T47D (cell line): ENCODE measurements around the gene MED29.
A peak's percentile ranks its signal among the peaks of the same experiment; 100 is the strongest.

ENCODE experiments used
- DNase-seq, 2 experiments: peaks; one replicate each; pipeline versions ENCODE4 v3.0.0 to v3.0.0-alpha.2; 2011 to 2012; ENCODE audit warnings: low read depth in 1 of 2, low spot score in 1 of 2
- JUND ChIP-seq: IDR thresholded peaks from 2 replicates; pipeline ENCODE4 v1.6.1; 2012; ENCODE audit warnings: low read depth
- in situ Hi-C: cut with HindIII; loops from 2 replicates; pipeline ENCODE4 v1.10.0; 2016; ENCODE audit warnings: low sequenced_read_pairs, low pct_unique_long_range_greater_than_20kb

Gene MED29

GRCh38 chr19:39397360-39398296 is 6.5 kb downstream of the MED29 start:
- TF ChIP-seq JUND, result no peak
- peak; percentile 58 to 78 for DNase-seq
- in situ Hi-C loops, result no loop called here

DNA sequence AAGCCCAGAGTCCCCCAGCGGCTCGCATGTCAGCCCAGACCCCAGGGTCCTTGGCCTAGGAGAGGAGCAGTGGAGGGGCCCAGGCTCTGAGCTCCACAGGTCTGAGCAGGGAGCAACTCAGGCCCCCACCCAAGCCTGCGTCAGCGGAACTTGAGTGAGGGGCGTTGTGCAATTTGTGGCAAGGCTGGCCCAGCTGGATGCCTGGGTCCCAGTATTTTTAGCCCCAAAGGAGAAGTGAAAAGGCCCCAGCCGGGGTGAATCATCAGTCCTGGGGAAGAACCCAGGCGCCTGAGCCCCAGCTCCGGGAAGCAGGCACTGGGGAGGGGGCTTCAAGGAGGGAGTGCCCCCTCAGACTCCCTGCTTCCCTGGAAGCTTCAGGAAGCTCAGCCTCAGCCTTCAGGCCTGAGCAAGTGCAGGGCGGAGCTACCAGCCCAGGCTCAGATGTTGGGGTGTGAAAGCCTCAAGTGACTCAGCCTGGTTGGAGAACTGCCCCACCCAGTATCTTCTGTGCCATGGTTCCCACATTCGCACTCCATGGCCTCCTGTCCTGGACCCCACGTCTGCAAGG is 7.2 kb downstream of the MED29 start:
- TF ChIP-seq JUND, result no peak
- in situ Hi-C loops, result no loop called here
- no peak for DNase-seq

DNA sequence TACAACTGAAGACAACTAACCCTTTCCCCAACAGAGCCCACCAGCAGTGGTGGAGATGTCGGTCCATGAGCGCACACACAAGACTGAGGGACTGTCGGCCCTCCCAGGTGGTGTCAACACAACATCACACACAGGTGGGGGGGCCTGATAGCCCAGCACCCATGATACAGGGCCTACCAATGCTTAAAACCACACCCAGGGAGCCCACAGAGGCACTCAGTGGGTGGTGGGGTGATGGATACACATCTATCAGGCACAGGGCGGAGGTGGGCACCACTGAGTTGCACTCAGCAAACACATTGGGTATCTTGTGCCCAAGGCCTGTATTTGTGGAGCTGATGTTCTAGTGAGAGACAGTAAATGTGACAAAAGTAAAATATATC is 8.5 kb downstream of the MED29 start:
- DNase-seq, result no peak
- no peak for TF ChIP-seq JUND
- in situ Hi-C loops, result no loop called here

DNA sequence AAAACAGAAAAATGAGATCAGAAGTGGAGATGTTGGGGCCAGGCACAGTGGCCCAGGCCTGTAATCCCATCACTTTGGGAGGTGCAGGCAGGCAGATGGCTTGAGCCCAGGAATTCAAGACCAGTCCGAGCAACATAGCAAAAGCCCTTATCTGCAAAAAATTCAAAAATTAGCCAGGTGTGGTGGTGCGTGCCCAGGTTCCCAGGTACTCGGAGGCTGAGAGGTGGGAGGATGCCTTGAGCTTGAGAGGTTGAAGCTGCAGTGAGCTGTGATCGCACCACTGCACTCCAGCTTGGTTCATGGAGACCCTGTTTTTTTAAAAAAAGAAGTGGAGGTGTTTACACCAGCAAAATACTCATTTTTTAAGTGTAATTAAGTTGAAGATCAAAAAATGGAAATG is 8.9 kb downstream of the MED29 start:
- TF ChIP-seq JUND, result no peak
- no peak for DNase-seq
- in situ Hi-C loops, result no loop called here

DNA sequence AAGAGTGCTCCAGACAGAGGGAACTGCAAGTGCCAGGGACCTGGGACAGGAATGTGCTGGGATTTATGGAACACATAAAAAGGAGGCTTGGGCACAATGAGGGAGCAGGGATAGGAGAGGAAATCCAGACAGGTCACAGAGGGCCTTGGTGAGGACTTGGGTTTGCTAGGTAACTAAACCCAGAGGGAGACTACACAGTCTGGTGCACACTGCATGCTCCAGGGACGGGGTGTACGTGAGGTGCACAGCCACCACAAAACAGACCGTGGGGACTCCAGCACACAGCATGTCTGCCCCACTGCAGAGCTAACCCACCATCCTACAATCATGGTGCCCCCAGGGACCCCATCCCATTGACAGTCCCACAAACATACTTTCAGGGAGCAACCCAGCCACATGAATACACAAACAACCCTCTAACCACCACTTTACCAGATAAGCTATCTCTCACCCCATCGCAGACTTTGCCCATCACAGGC is 9.9 kb downstream of the MED29 start:
- in situ Hi-C loops, result no loop called here
- TF ChIP-seq JUND, result no peak
- DNase-seq, result no peak

GRCh38 chr19:39401549-39402345 is 10.6 kb downstream of the MED29 start:
- in situ Hi-C loops, result no loop called here
- no peak for DNase-seq
- no peak for TF ChIP-seq JUND

GRCh38 chr19:39402346-39403300 is 11.4 kb downstream of the MED29 start:
- in situ Hi-C loops, result no loop called here
- peak in 1 of 2 experiments; percentile 94 for DNase-seq
- no peak for TF ChIP-seq JUND

GRCh38 chr19:39403331-39404312 is 12.4 kb downstream of the MED29 start:
- in situ Hi-C loops, result no loop called here
- peak; percentile 48 to 96 for DNase-seq
- peak; percentile 59 for TF ChIP-seq JUND

DNA sequence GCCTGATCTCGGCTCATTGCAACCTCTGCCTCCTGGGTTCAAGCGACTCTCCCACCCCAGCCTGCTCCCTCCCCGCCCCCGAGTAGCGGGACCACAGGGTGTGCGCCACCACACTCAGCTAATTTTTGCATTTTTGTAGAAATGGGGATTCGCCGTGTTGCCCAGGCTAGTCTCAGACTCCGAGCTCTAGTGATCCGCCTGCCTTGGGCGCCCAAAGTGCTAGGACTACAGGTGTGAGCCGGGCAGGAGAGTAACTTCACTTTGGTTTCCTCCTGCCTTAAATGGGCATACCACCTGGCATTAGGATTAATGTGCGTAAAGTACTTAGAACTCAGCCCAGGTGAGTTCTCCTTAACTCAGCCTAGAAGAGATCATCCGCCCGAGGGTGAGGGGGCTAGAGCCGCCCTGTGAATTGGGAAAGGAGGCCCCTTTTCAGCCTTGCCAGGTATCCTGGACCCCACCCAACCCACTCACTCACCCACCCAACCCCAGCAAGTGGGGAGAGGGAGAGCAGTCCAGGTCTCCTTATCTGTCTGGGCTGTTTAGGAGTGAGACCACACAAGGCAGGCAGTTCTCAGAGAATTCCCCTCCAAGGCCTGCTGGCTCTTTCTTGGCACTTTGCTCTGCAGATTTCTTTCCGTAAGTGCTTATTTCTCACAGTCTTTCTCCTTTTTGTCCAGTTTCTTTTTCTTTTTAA is 14.2 kb downstream of the MED29 start:
- no peak for DNase-seq
- in situ Hi-C loops, result no loop called here
- no peak for TF ChIP-seq JUND

DNA sequence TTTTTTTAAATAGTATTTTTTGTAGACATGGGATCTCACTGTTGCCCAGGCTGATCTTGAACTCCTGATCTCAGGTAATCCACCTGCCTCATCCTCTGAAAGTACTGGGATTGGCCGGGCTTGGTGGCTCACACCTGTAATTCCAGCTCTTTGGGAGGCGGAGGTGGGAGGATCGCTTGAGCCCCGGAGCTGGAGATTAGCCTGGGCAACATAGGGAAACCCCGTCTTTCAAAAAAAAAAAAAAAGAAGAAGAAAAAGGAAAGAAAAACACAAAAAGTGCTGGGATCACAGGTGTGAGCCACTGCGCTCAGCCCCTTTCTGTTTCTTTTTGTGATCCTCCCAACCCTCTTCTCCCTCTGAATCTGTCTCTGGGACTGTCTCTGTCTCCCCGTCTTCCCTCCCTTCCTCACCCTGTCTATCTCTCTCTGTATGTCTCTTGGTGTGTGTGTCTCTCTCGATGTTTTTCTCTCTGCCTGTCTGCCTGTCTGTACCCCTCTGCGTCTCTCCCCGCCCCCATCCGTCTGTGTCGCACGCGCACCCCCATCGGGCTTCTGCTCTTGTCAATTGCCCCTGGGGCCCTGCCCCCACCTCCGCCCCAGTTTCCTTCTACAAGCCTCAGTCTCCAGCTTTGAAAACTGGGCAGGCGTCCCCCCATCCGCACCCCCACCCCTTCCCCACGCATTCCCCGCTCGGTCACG is 14.9 kb downstream of the MED29 start:
- in situ Hi-C loops, result no loop called here
- peak in 1 of 2 experiments; percentile 39 for DNase-seq
- no peak for TF ChIP-seq JUND
